Naive B cell (primary cell): Measurements from ENCODE around the gene PON1. TPM values are rescaled to one million over a fixed set of nuclear protein-coding genes. Genes with fewer than 3 reads are reported as not detected.

Experiments
- ATAC-seq, 2 donors: fragments of 150-1000 bp; cut with Tn5 transposase; 2 replicates each; pipeline ENCODE4 v1.10.0; 2021; ENCODE audit warnings: low read depth in 2 of 2, mild to moderate bottlenecking in 2 of 2, moderate library complexity in 2 of 2
- DNase-seq: peaks from one replicate; pipeline ENCODE4 v3.0.0; 2022
- H3K27ac Mint-ChIP-seq, 6 donors: one replicate each; pipeline ENCODE4 v1.8.0; 2020 to 2022; ENCODE audit warnings: mild to moderate bottlenecking in 6 of 6, mixed read lengths in 6 of 6, moderate library complexity in 5 of 6, inconsistent platforms in 2 of 6
- H3K27me3 Mint-ChIP-seq, 3 donors: one replicate each; pipeline ENCODE4 v1.8.0; 2021 to 2022; ENCODE audit warnings: mixed read lengths in 3 of 3, mild to moderate bottlenecking in 1 of 3
- H3K36me3 Mint-ChIP-seq, 2 donors: one replicate each; pipeline ENCODE4 v1.8.0; 2020 to 2022; ENCODE audit warnings: mixed read lengths in 2 of 2, inconsistent platforms in 1 of 2, mild to moderate bottlenecking in 1 of 2
- H3K4me1 Mint-ChIP-seq, 3 donors: one replicate each; pipeline ENCODE4 v1.8.0; 2020 to 2022; ENCODE audit warnings: mixed read lengths in 3 of 3, inconsistent platforms in 1 of 3, mild to moderate bottlenecking in 1 of 3, moderate library complexity in 1 of 3
- H3K4me3 Mint-ChIP-seq, 8 donors: one replicate each; pipeline ENCODE4 v1.8.0; 2020 to 2022; ENCODE audit warnings: mild to moderate bottlenecking in 8 of 8, mixed read lengths in 8 of 8, moderate library complexity in 8 of 8, inconsistent platforms in 2 of 8
- H3K9me3 Mint-ChIP-seq, 7 donors: one replicate each; pipeline ENCODE4 v1.8.0; 2020 to 2022; ENCODE audit warnings: mixed read lengths in 7 of 7, mild to moderate bottlenecking in 5 of 7, inconsistent platforms in 2 of 7, moderate library complexity in 1 of 7
- polyA plus RNA-seq, 6 donors: library from polyadenylated mRNA; unstranded; fragments of 300-500 nt; fragmentation: Illumina TruSeq; gene quantifications; one replicate each; pipeline ENCODE4 v1.2.3, GENCODE V29; 2021; ENCODE audit warnings: low read depth in 6 of 6

Gene PON1
- polyA plus RNA-seq, 6 donors from 2014 or later: not detected

DNA sequence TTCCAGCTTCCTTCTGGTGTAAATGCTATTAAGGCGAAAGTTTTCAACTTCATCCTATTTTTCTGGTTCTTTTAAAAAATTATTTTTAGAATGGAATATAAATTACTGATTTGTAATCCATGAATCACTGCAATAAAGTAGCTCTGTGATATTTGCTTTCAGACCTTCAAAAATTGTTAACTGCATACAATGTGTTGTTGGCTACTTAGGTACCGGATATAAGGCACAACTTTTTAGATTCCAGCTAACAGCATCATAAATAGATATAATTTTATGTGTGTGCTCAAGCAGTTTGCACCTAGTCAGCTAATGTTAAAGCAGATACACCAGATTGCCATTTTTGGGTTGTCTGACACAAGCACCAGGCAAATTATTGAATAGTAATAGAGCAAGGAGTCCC is 58.7 kb downstream of the PON1 start:
- no peak for DNase-seq
- Mint-ChIP-seq H3K36me3 (no peaks in the 10 kb centered on the region), H3K9me3 (no peaks in the 10 kb centered on the region), H3K4me1 (no peaks in the 10 kb centered on the region), H3K4me3 (no peak overlapping the region), H3K27ac (no peak overlapping the region), H3K27me3 (no peaks in the 10 kb centered on the region)
- ATAC-seq: no peak

- Mint-ChIP-seq H3K27me3 (no peaks in the 10 kb centered on the region), H3K4me3 (no peak overlapping the region), H3K9me3 (no peaks in the 10 kb centered on the region), H3K36me3 (no peaks in the 10 kb centered on the region), H3K27ac (no peak overlapping the region), H3K4me1 (no peaks in the 10 kb centered on the region)
- ATAC-seq: no peak
- DNase-seq: no peak
Observed at GRCh38 chr7:95264363-95264891, 59.9 kb downstream of the PON1 start.

GRCh38 chr7:95263785-95264362 is 60.5 kb downstream of the PON1 start:
- no peak overlapping the region for H3K27ac Mint-ChIP-seq
- ATAC-seq (no peak), DNase-seq (no peak)
- H3K4me1 Mint-ChIP-seq: no peaks in the 10 kb centered on the region
- no peaks in the 10 kb centered on the region for H3K36me3 Mint-ChIP-seq
- H3K9me3 Mint-ChIP-seq: no peaks in the 10 kb centered on the region
- H3K4me3 Mint-ChIP-seq: no peak overlapping the region
- H3K27me3 Mint-ChIP-seq: no peaks in the 10 kb centered on the region

DNA sequence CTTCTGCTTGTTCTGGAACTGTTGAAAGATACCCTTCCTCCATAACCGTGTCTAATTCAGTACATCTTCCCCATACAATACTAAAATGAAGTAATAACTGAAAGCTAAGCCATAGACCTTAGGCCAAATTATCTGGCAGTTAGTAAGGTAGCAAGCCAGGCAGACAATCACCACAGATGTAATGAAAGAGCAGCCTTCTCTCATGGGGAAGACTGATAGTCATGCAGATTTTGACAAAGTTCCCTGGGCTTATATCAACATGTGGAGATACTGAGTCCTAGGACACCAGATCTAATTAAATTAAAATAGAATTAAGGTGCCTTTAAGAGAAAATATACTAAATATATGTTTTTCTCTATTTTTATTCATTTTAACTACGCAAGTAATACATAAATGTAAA is 61.5 kb downstream of the PON1 start:
- H3K4me1 Mint-ChIP-seq: no peaks in the 10 kb centered on the region
- DNase-seq (no peak), ATAC-seq (no peak)
- peaks cover 0 to 2% (median 0%) of the 10 kb centered on the region in 7 donors for H3K9me3 Mint-ChIP-seq
- H3K36me3 Mint-ChIP-seq: no peaks in the 10 kb centered on the region
- H3K27me3 Mint-ChIP-seq: no peaks in the 10 kb centered on the region
- no peak overlapping the region for H3K4me3 Mint-ChIP-seq
- H3K27ac Mint-ChIP-seq: no peak overlapping the region

GRCh38 chr7:95261895-95262415 is 62.4 kb downstream of the PON1 start:
- H3K4me1 Mint-ChIP-seq: no peaks in the 10 kb centered on the region
- no peak overlapping the region for H3K4me3 Mint-ChIP-seq
- ATAC-seq (no peak), DNase-seq (no peak)
- peaks cover 0 to 2% (median 0%) of the 10 kb centered on the region in 7 donors for H3K9me3 Mint-ChIP-seq
- no peaks in the 10 kb centered on the region for H3K36me3 Mint-ChIP-seq
- no peaks in the 10 kb centered on the region for H3K27me3 Mint-ChIP-seq
- H3K27ac Mint-ChIP-seq: no peak overlapping the region

DNA sequence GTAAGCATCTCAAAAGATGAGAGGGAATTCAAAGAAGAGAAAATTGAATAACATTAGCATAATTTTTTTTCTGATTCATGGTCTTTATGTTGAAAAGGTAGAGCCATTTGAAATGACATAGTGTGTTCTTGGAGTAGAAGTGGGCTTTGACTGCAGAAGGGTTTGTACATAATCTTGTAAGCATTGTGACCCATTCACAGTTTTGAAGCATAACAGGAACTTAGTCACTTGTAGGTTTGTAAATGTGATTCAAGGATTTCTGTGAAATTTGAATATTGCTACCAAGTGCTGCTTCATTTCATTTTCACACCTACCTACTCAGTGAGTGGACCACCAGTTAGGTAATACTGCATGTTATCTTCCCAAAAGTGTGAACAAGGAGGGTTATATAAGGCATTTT is 68.6 kb downstream of the PON1 start:
- Mint-ChIP-seq H3K9me3 (peaks cover 0 to 2% (median 0%) of the 10 kb centered on the region in 7 donors), H3K27ac (no peak overlapping the region), H3K36me3 (no peaks in the 10 kb centered on the region), H3K4me3 (no peak overlapping the region), H3K4me1 (no peaks in the 10 kb centered on the region), H3K27me3 (no peaks in the 10 kb centered on the region)
- ATAC-seq (no peak), DNase-seq (no peak)

- no peak for DNase-seq
Observed at GRCh38 chr7:95253986-95254385, 70.3 kb downstream of the PON1 start.

DNA sequence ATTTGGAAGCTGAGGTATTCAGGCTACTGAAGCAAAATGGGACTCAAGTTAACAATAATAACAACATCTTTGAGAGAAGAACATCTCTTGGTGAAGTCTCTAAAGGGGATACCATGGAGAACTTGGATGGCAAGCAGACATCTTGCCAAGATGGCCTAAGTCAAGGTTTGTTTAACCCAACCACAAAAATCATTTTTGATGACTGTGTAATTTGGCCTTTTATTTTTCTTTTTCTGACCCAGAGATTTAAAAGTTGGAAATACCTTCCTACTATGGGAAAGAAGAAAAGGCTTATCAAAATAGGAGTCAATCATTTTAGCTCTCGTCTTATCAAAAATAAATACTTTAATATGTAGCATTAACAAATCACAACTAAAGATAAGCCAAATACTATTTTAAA is 72.4 kb downstream of the PON1 start:
- DNase-seq (no peak), ATAC-seq (no peak)
- no peak overlapping the region for H3K27ac Mint-ChIP-seq
- H3K9me3 Mint-ChIP-seq: no peaks in the 10 kb centered on the region
- no peaks in the 10 kb centered on the region for H3K36me3 Mint-ChIP-seq
- H3K27me3 Mint-ChIP-seq: no peaks in the 10 kb centered on the region
- no peaks in the 10 kb centered on the region for H3K4me1 Mint-ChIP-seq
- no peak overlapping the region for H3K4me3 Mint-ChIP-seq

More at GRCh38 chr7:95253986-95254385, 70.3 kb downstream of the PON1 start:
- ATAC-seq: no peak
- peaks cover 0 to 2% (median 0%) of the 10 kb centered on the region in 7 donors for H3K9me3 Mint-ChIP-seq
- H3K4me3 Mint-ChIP-seq: no peak overlapping the region
- H3K4me1 Mint-ChIP-seq: no peaks in the 10 kb centered on the region
- H3K27me3 Mint-ChIP-seq: no peaks in the 10 kb centered on the region
- no peaks in the 10 kb centered on the region for H3K36me3 Mint-ChIP-seq
- H3K27ac Mint-ChIP-seq: no peak overlapping the region

DNA sequence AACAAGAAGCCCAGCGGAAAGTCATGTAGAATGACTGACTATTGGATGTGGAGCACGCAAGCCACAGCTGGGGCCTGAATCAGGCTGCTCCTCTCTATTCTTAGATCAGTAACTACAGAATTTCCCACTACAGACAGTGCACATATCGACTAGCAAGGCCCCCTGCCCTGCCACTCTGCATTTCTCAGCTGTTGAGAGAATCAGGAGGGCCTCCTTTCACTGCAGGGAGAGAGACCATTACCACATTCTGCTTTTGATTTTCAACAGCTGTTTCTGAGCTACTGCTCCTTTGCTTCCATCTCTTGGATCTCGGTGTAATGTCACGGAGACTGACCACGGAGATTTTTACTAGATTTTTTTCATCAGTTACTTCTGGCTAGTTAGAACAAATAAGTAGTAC is 73.8 kb downstream of the PON1 start:
- no peaks in the 10 kb centered on the region for H3K36me3 Mint-ChIP-seq
- no peak overlapping the region for H3K4me3 Mint-ChIP-seq
- H3K27me3 Mint-ChIP-seq: no peaks in the 10 kb centered on the region
- ATAC-seq (no peak), DNase-seq (no peak)
- no peaks in the 10 kb centered on the region for H3K4me1 Mint-ChIP-seq
- no peaks in the 10 kb centered on the region for H3K9me3 Mint-ChIP-seq
- no peak overlapping the region for H3K27ac Mint-ChIP-seq

Other genes starting within 250 kb of the PON1 start
- gene PON3, start 71.8 kb upstream of the PON1 start, polyA plus RNA-seq: not detected
- 1 to 10 TPM; 1.0 to 5.1 (median 3.9) TPM for gene PON2, start 110.5 kb upstream of the PON1 start, polyA plus RNA-seq
- not detected for gene ASB4, start 161.4 kb upstream of the PON1 start, polyA plus RNA-seq